GM12891 (cell line): Measurements from ENCODE around the gene LHX1.
A peak's percentile ranks its signal among the peaks of the same experiment; 100 is the strongest.

ENCODE experiments used
- DNase-seq: peaks from one replicate; pipeline ENCODE4 v3.0.0; 2011; ENCODE audit warnings: low spot score; ENCODE audit not compliant: insufficient read length
- FAIRE-seq: peaks from 2 replicates; lab custom pipeline; 2011; peaks lifted over from hg19 to GRCh38; lab: Jason Lieb, UNC
- PAX5 ChIP-seq: IDR thresholded peaks from 2 replicates; pipeline ENCODE4 v1.6.1; 2011; ENCODE audit warnings: low read length, moderate library complexity, mild to moderate bottlenecking; ENCODE audit not compliant: insufficient read depth, severe bottlenecking
- POLR2A ChIP-seq: IDR thresholded peaks from 2 replicates; pipeline ENCODE4 v1.6.1; 2011; ENCODE audit warnings: low read depth, low read length, control low read depth
- POLR2AphosphoS5 ChIP-seq: IDR thresholded peaks from 2 replicates; pipeline ENCODE4 v1.6.1; 2011; ENCODE audit warnings: low read depth, low read length, control low read depth
- POU2F2 ChIP-seq: IDR thresholded peaks from 2 replicates; pipeline ENCODE4 v1.6.1; 2011; ENCODE audit warnings: low read depth, mild to moderate bottlenecking, control low read depth, low read length, moderate library complexity
- SPI1 ChIP-seq: IDR thresholded peaks from 2 replicates; pipeline ENCODE4 v1.6.1; 2011; ENCODE audit warnings: low read depth, low read length, control low read depth
- TAF1 ChIP-seq: IDR thresholded peaks from 2 replicates; pipeline ENCODE4 v1.6.1; 2011; ENCODE audit warnings: low read depth, low read length, control low read depth

LHX1 gene

DNA sequence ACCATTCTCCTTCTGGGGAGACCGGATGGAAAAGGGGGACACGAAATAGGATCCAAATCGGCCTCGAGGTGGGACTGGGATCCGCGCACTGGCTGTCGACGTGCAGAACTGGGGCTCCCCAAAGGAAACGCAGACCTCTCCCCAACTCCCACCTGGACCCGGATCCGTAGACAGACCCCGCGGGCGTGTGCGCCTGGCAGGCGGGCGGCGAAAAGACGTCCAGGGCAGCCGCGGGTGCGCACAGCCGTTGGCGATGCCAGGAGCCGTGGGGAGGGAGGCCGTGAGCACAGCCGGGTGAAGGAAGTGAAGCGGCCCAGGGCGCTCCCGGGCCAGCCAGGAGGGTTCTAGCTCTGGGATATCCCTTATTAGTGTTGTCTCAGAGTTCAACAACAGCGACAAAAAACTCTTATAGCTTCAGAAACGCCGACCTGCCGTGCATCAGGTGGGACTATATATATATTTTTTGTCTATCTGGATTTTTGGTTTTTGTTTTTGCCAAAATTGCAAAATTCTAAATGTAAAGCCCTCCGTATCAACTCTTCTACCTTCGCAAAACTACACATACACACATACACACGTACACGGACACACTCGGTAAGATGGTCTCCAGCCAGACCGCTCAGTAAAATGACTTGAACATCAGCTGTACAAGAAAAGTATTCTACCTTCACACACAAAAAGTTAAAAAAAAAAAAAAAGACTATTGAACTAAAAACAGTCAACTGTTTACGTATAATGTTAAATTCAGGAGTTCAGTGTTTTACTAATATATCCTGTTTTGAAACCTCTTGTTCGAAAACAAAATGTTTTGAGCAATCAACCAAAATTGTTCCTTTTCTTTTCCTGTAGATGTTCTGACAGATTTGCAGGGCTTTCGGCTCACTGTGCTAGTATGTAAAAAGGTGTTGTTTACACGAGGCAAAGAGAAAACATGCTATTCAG lies 6.2 kb downstream of the LHX1 start:
- TF ChIP-seq PAX5 = no peak
- TF ChIP-seq POLR2A = no peak
- no peak for TF ChIP-seq POU2F2
- no peak for TF ChIP-seq POLR2AphosphoS5
- no peak for TF ChIP-seq TAF1
- no peak for TF ChIP-seq SPI1
- FAIRE-seq (no peak), DNase-seq (no peak)

DNA sequence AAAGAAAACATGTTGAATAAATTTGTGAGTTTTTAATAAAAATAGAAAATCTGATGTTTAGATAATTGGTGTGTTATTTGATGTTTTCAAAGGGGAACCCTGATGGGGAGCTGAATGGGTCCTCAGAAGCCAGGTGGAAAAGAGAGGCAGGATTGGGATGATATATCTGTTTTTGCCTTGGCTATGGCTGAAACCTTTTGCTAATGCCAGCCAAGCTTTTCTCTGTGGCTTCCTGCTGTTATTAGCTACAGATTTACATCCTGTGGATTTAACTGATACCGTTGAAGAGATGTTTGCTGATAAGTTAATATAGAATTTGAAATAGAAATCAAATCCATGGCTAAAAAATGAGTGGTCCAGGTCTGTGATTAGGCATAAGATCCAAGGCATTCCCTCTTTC lies 7.3 kb downstream of the LHX1 start:
- no peak for FAIRE-seq
- no peak for DNase-seq
- TF ChIP-seq PAX5 = no peak
- TF ChIP-seq POU2F2 = no peak
- TF ChIP-seq TAF1 = no peak
- TF ChIP-seq POLR2AphosphoS5 = no peak
- TF ChIP-seq SPI1 = no peak

DNA sequence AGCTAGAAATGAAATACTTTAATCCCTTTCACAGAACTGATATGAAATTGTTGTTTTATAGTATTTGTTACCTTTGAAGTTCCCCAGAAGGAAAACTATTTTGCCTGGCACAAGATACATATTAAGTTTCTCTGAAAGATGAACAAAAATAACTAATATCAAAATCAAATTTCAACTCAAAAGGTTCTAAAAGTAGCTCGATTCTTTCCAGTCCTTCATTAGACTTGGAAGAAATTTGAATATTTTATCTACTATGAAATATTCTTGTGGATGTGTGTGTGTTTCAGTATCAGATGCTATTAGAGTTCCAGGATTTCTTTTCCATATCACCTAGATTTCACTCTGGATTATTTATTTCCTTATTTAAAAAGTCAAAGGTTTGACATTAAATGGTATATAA lies 7.9 kb downstream of the LHX1 start:
- DNase-seq (no peak), FAIRE-seq (no peak)
- TF ChIP-seq SPI1 (no peak), POU2F2 (no peak), PAX5 (no peak), POLR2AphosphoS5 (no peak), TAF1 (no peak), POLR2A (no peak)

DNA sequence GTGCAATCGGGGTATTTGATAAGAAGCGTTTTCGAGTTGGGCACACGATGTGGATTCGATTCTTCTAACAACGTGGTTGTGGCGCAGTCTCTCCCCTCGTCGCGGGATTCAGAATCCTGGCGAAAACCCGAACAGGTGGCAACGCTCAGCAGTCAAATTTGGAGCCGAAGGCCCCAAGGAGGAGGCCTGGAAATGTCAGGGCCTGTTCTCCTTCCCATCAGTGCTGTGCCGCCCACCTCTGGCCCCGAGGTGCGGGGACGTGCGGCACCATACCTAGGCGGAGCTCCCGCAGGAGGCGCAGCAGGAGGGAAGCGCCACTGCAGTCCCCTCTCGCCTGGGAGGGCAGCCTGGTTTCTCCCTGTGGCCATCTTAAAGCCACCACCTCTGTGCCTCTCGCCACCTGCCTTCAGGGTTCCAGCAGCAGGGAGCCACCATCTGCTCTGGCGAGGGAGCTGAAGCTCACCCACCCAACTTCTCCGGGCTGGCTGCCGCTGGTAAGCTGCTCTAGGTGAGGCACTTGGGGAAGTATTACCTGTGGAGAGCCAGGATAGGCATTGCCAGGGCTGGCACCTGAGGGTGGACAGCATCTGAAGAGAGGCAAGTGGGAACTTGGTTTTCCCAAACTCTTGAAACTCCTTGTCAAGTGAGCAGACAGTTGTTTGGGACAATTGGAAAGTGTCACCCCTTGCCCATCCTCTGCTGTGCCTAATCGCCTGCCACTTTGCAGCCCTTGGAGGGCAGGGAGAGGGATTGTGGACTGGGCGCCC lies 8.9 kb downstream of the LHX1 start:
- TF ChIP-seq SPI1 (no peak), POLR2AphosphoS5 (no peak), TAF1 (no peak), POLR2A (no peak), PAX5 (no peak), POU2F2 (no peak)
- FAIRE-seq (no peak), DNase-seq (no peak)

DNA sequence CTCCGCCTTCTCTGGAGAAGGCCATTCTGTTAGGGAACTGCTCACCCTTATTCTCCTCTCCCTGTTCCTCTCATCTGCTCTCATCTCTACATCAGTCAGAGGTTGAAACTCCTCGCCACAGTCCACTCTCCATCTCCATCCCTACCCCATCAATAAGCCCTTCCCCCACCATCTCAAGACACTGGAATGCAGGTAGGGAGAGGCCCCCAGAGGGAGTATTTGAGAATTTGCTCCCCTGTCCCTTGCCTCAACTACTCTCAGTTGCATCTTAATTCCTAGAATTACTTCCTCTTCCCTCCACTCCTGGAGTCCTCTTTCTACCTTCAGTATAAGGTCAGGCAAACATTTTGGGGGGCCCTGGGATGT lies 9.4 kb downstream of the LHX1 start:
- TF ChIP-seq PAX5 (no peak), POLR2A (no peak), TAF1 (no peak), POLR2AphosphoS5 (no peak), SPI1 (no peak), POU2F2 (no peak)
- no peak for FAIRE-seq
- no peak for DNase-seq

DNA sequence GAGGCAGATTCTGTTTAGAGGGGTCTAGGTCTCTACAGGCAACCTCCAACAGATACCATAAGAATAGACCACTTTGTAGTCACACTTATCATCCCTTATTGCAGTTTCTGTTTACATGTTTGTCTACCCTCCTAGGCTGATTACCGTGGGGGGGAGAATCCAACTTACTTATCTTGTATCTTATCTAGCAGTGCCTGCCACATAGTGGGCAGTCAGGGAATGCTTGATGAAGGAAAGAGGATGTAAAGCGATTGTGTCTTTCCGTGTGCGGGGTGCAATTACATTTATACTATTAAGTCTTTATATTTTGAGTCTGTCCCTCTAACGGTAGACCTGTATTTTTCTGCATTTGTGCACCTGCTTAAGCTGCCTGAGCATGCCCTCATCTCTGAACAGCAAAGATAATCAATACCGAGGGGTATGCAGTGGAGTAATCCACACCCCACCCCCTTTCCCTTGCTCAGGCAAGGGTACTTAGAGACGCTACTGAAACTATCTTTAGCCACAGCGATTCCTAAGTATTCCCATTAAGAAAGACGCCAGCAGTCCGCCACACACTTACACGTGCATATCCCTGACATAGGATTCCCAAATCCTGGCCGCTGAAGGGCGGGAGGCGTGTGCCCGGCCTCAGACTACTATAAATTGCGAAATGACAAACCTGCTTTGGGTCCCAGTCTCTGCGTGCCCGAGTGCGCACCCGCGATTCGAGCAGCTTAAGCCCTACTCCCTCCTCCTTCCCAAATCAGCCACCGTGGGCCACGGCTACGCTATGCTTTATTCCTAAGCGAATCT lies 10.8 kb downstream of the LHX1 start:
- FAIRE-seq (no peak), DNase-seq (no peak)
- TF ChIP-seq TAF1 (no peak), POU2F2 (no peak), POLR2A (no peak), POLR2AphosphoS5 (no peak), SPI1 (no peak), PAX5 (no peak)

DNA sequence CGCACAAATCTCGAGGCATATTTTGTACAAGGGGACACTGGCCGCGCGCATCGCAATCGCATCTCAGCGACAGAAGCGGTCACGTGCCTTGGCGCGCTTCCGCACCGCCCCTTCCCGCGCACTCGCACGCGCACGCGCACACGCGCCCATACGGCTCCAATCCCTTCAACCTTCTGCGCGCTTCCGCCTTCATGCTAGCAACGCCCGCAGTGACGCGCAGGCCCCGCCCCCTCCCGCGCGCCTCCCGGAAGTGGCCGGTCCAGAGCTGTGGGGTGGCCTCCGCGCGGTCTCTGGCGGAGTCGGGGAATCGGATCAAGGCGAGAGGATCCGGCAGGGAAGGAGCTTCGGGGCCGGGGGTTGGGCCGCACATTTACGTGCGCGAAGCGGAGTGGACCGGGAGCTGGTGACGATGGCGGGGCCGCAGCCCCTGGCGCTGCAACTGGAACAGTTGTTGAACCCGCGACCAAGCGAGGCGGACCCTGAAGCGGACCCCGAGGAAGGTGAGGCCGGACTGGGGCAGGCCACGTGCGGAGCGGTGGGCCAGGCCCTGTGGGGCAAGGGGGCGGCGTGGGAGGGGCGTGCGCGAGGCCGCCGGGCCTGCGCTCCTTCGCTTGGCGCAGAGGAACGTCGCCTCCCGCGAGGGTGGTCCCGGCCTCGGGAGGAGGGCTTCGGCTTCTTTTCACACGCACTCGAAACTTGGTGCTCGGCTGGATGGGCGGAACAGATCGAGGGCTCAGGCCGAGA lies 11.6 kb downstream of the LHX1 start, which contains the start of gene AATF:
TSS of gene AATF (plus strand) at position 238 of the 744 bp plus-strand sequence. CDS start at position 410, 172 bp downstream.
- DNase-seq (peak; percentile 93), FAIRE-seq (no peak)
- TF ChIP-seq SPI1 (peak; percentile 61), POLR2A (peak; percentile 77), PAX5 (no peak), POU2F2 (peak; percentile 64; the same call in 1 of the 2 replicates), POLR2AphosphoS5 (peak; percentile 90), TAF1 (peak; percentile 54)

DNA sequence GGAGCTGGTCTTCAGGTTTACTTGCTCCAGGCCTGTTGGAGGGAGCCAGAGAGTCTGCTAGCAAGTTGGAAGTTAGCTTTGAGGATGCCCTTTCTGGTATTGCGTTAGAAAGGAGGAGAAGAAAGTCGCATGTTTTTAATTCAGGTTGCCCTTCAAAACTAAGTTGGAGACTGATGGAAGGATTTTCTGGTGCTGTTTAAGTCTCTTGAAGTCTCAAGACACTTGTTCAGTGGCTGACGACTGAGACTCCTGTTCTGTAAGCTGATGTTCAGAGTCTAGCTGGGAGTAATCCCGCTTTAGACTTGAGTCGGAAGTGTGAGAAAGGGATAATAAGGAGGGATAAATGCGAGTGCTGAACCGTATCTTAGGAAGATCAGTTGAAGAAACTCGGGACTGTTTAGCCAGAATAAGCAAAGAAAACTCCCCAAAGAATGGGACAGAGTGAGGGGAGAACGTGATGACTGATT lies 12.2 kb downstream of the LHX1 start:
- DNase-seq (no peak), FAIRE-seq (no peak)
- TF ChIP-seq POLR2A (no peak), TAF1 (no peak), POU2F2 (no peak), PAX5 (no peak), POLR2AphosphoS5 (no peak), SPI1 (no peak)
